ENCODE results near the gene LMOD3.

GRCh38 chr3:69128509-69128908, 6.1 kb upstream of the LMOD3 start:
- no peak for TF ChIP-seq GATA2 (IDR thresholded peaks at IDR 0.05; ENCODE audit: low read depth, low read length)
- TF ChIP-seq GATA3 (IDR thresholded peaks at IDR 0.05; ENCODE audit: low read depth, low read length), result no peak

Data from SH-SY5Y (cell line).